GM12878 (cell line): ENCODE measurements around the gene HIVEP3. TPM values are rescaled to one million over a fixed set of nuclear protein-coding genes. Genes with fewer than 3 reads are reported as not detected.
A peak's percentile ranks its signal among the peaks of the same experiment; 100 is the strongest.

ENCODE experiments used
- ATAC-seq: fragments of 200-7000 bp; cut with Tn5 transposase; 3 replicates; pipeline ENCODE4 v1.9.1; 2020; ENCODE audit warnings: mild to moderate bottlenecking, moderate library complexity
- BruUV-seq: library from RNA; stranded (reverse); fragments of 400-500 nt; replicated peaks from 2 replicates; lab custom pipeline; 2021; lab: Mats Ljungman, UMichigan
- CTCF ChIA-PET: fragments of 300-600 bp; sonication (Branson Sonifier 250); formaldehyde crosslinking; extraction: SDS; loops from one replicate; lab custom pipeline; 2021; ENCODE audit warnings: inconsistent platforms; lab: Yijun Ruan, JAX
- POLR2A ChIA-PET: fragments of 350-600 bp; formaldehyde crosslinking; extraction: SDS; loops from one replicate; lab custom pipeline; 2021; ENCODE audit warnings: inconsistent platforms; lab: Charles Lee
- RAD21 ChIA-PET: fragments of 300-600 bp; sonication (Branson Sonifier 250); formaldehyde crosslinking; loops from one replicate; lab custom pipeline; 2023; ENCODE audit warnings: antibody characterized with exemption; ENCODE audit not compliant: unreplicated experiment; lab: Charles Lee
- SMC1A ChIA-PET: fragments of 300-600 bp; sonication (Branson Sonifier 250); formaldehyde crosslinking; loops from one replicate; lab custom pipeline; 2023; ENCODE audit not compliant: unreplicated experiment, uncharacterized antibody; lab: Charles Lee
- DNase-seq: peaks from one replicate; pipeline ENCODE4 v3.0.0-alpha.2; 2011; ENCODE audit warnings: low read depth, low spot score
- FAIRE-seq: peaks from 3 replicates; lab custom pipeline; 2011; peaks lifted over from hg19 to GRCh38; lab: Jason Lieb, UNC
- H2AFZ ChIP-seq: 2 replicates; pipeline ENCODE4 v1.6.0; 2011; ENCODE audit warnings: low read depth, low read length, control low read depth; ENCODE audit not compliant: control insufficient read depth
- H3K27ac ChIP-seq: 2 replicates; pipeline ENCODE4 v1.5.1; 2011; ENCODE audit warnings: control low read depth; ENCODE audit not compliant: control insufficient read depth, insufficient read depth
- H3K27me3 ChIP-seq, 2 experiments: replicated peaks in 1 of 2; 2 replicates each; pipeline versions ENCODE4 v1.6.0 to v1.6.1; 2011; ENCODE audit warnings: low read length in 1 of 2; ENCODE audit not compliant: control insufficient read depth in 2 of 2, insufficient read depth in 2 of 2
- H3K36me3 ChIP-seq, 2 experiments: 2 replicates each; pipeline ENCODE4 v1.5.1; 2011; ENCODE audit warnings: low read length in 1 of 2; ENCODE audit not compliant: control insufficient read depth in 2 of 2, insufficient read depth in 2 of 2
- H3K4me1 ChIP-seq: 2 replicates; pipeline ENCODE4 v1.6.1; 2011; ENCODE audit warnings: mild to moderate bottlenecking, low read length, moderate library complexity, mixed read lengths; ENCODE audit not compliant: control insufficient read depth, insufficient read depth
- H3K4me2 ChIP-seq: 2 replicates; pipeline ENCODE4 v1.6.0; 2011; ENCODE audit warnings: control low read depth; ENCODE audit not compliant: control insufficient read depth, insufficient read depth
- H3K4me3 ChIP-seq: fragments of 200-600 bp; sonication (generic); 2 replicates; pipeline ENCODE4 v1.5.1; 2016
- H3K79me2 ChIP-seq: 2 replicates; pipeline ENCODE4 v1.6.0; 2011; ENCODE audit warnings: low read length; ENCODE audit not compliant: control insufficient read depth, insufficient read depth
- H3K9ac ChIP-seq: 2 replicates; pipeline ENCODE4 v1.8.0; 2011; ENCODE audit warnings: low read length, control low read depth, mixed read lengths; ENCODE audit not compliant: control insufficient read depth, insufficient read depth
- H3K9me3 ChIP-seq: replicated peaks from 3 replicates; pipeline ENCODE4 v1.5.1; 2011; ENCODE audit warnings: mild to moderate bottlenecking, low read length; ENCODE audit not compliant: control insufficient read depth, insufficient read depth
- H4K20me1 ChIP-seq: 2 replicates; pipeline ENCODE4 v1.6.0; 2011; ENCODE audit not compliant: control insufficient read depth, insufficient read depth
- ETV6 ChIP-seq, 2 experiments: fragments of 450-650 bp in 1 of 2; IDR thresholded peaks in 1 of 2; conservative IDR thresholded peaks in 1 of 2; 2 replicates each; pipeline ENCODE4 v1.6.1; 2014; ENCODE audit warnings: antibody characterized with exemption in 1 of 2, borderline replicate concordance in 1 of 2, low read depth in 1 of 2, mild to moderate bottlenecking in 1 of 2, moderate library complexity in 1 of 2
- HDGF ChIP-seq: fragments of 450-650 bp; IDR thresholded peaks from 2 replicates; pipeline ENCODE4 v1.6.1; 2016; ENCODE audit warnings: antibody characterized with exemption
- IKZF1 ChIP-seq: fragments of 450-650 bp; conservative IDR thresholded peaks from 2 replicates; pipeline ENCODE4 v1.6.1; 2017; ENCODE audit warnings: antibody characterized with exemption, mild to moderate bottlenecking
- PAX8 ChIP-seq: fragments of 450-650 bp; IDR thresholded peaks from 2 replicates; pipeline ENCODE4 v1.6.1; 2017; ENCODE audit warnings: mild to moderate bottlenecking, moderate library complexity
- ZZZ3 ChIP-seq: IDR thresholded peaks from 2 replicates; pipeline ENCODE4 v1.6.1; 2011; ENCODE audit warnings: low read depth; ENCODE audit not compliant: control insufficient read depth, insufficient read length
- WGBS: methylation state at CpG from one replicate; pipeline ENCODE4 v1.1.6; 2016; ENCODE audit warnings: low lambda C conversion rate; ENCODE audit not compliant: insufficient replicate concordance, insufficient coverage; ENCODE audit errors: missing lambda C conversion rate; 5-methylcytosine and 5-hydroxymethylcytosine counted together
- in situ Hi-C: fragments of 300-500 bp; cut with MboI; formaldehyde crosslinking; loops from 9 replicates; pipeline ENCODE4 v1.14.3; 2018; ENCODE audit warnings: mixed read lengths
- intact Hi-C: fragments of 100-400 bp; cut with micrococcal nuclease; formaldehyde crosslinking; loops from one replicate; pipeline ENCODE4 v1.14.2; 2022; ENCODE audit not compliant: unreplicated experiment
- polyA plus RNA-seq, 11 experiments: library from polyadenylated mRNA; depleted of rRNA in 4 of 11; unstranded in 6 of 11; stranded (reverse) in 5 of 11; fragments of >200 nt; fragmentation: Nextera tagmentation in 4 of 11; fragmentation: Illumina TruSeq in 1 of 11; extraction: Ambion mirVana in 4 of 11; extraction: Trizol in 1 of 11; gene quantifications; 1 replicate in 1 of 11; 2 replicates in 10 of 11; pipeline versions ENCODE4 v1.2.1 to v1.2.3, GENCODE V29; 2011 to 2016; ENCODE audit warnings: inconsistent platforms in 2 of 11, missing spikeins in 2 of 11, low read depth in 1 of 11
- total RNA-seq, 4 experiments: library from RNA; depleted of rRNA in 3 of 4; stranded (reverse); fragments of >200 nt in 3 of 4; fragmentation: Illumina TruSeq in 1 of 4; extraction: Trizol in 1 of 4; gene quantifications; 2 replicates each; pipeline versions ENCODE4 v1.2.1 to v1.2.3, GENCODE V29; 2013 to 2021

Gene HIVEP3
- total and polyA plus RNA-seq, 10 of the 15 experiments (the other 5 are each of a cell fraction or from before 2014, with no cell fraction given), result 1.8 to 13.6 (median 3.8) TPM

GRCh38 chr1:41722184-41722583 is 196.5 kb downstream of the HIVEP3 start:
- Histone ChIP-seq H3K27ac (no peak overlapping the region), H3K9ac (no peak overlapping the region), H3K4me2 (no peak overlapping the region), H3K9me3 (no peaks in the 10 kb centered on the region), H3K36me3 (no peaks in the 10 kb centered on the region), H3K4me3 (no peak overlapping the region), H3K79me2 (no peaks in the 10 kb centered on the region; the same call in 1 of the 2 replicates), H3K27me3 (no peaks in the 10 kb centered on the region), H4K20me1 (no peaks in the 10 kb centered on the region), H2AFZ (no peak overlapping the region), H3K4me1 (peaks cover 76% of the 10 kb centered on the region)
- TF ChIP-seq PAX8 (no peak), IKZF1 (no peak), HDGF (no peak), ZZZ3 (no peak), ETV6 (conservative IDR thresholded peaks at IDR 0.05 in 1 of 2, IDR thresholded peaks at IDR 0.05 in 1 of 2; ENCODE audit: borderline replicate concordance in 1 of 2, low read depth in 1 of 2) (peak in 1 of 2 experiments; percentile 83; a peak in 2 of 4 replicates)
- ChIA-PET POLR2A (interaction anchor here (0.5 to 1.5 kb wide), 3 partner anchors 60 to 760 kb away, joined by 3 read pairs; no protein-coding TSS in a partner anchor), RAD21 (interaction anchor here (0.7 to 14.9 kb wide), 7 partner anchors 14 to 148 kb away, joined by 3 to 262 read pairs (median 5); no protein-coding TSS in a partner anchor), SMC1A (interaction anchor here (0.6 to 4.6 kb wide), 10 partner anchors 9 to 148 kb away, joined by 3 to 31 read pairs (median 6); no protein-coding TSS in a partner anchor), CTCF (interaction anchor here (0.8 to 3.0 kb wide), 10 partner anchors 25 to 451 kb away, joined by 3 to 10 read pairs (median 3); no protein-coding TSS in a partner anchor)
- no peak for ATAC-seq
- WGBS, result 100% methylated on average over 1 of the region's 1 CpG
- DNase-seq, result no peak
- intact Hi-C loops (loop anchor here (10.0 kb wide), 2 partner anchors 233 to 313 kb away; no protein-coding TSS in a partner anchor), in situ Hi-C loops (no loop called here)
- no peak for FAIRE-seq
- BruUV-seq, result no TSS peak
